Fibroblast of lung (primary cell): ENCODE measurements around the gene ZNF579. TPM values are rescaled to one million over a fixed set of nuclear protein-coding genes. Genes with fewer than 3 reads are reported as not detected.

Source experiments
- DNase-seq, 2 donors: peaks; one replicate each; pipeline versions ENCODE4 v3.0.0 to v3.0.0-alpha.2; 2010; ENCODE audit warnings: low read depth in 2 of 2
- H2AFZ ChIP-seq: 2 replicates; pipeline ENCODE4 v1.5.1; 2012; ENCODE audit warnings: low read length, control low read depth, inconsistent platforms
- H3K27ac ChIP-seq: 2 replicates; pipeline ENCODE4 v1.5.1; 2011; ENCODE audit warnings: low read length, control low read depth; ENCODE audit not compliant: insufficient read depth
- H3K27me3 ChIP-seq: 2 replicates; pipeline ENCODE4 v1.5.1; 2011; ENCODE audit warnings: mild to moderate bottlenecking, low read length; ENCODE audit not compliant: control insufficient read depth, insufficient read depth
- H3K36me3 ChIP-seq: 2 replicates; pipeline ENCODE4 v1.5.1; 2011; ENCODE audit warnings: low read length; ENCODE audit not compliant: control insufficient read depth, insufficient read depth
- H3K4me1 ChIP-seq: 2 replicates; pipeline ENCODE4 v1.5.1; 2011; ENCODE audit warnings: low read length; ENCODE audit not compliant: control insufficient read depth, insufficient read depth; ENCODE audit errors: extremely low read depth
- H3K4me2 ChIP-seq: 2 replicates; pipeline ENCODE4 v1.5.1; 2011; ENCODE audit warnings: low read length, control low read depth; ENCODE audit not compliant: insufficient read depth; ENCODE audit errors: extremely low read depth
- H3K4me3 ChIP-seq, 4 experiments: fragments of 200-600 bp in 1 of 4; sonication (generic) in 1 of 4; replicated peaks in 1 of 4; 2 replicates each; pipeline ENCODE4 v1.5.1; 2011 to 2016; ENCODE audit warnings: low read length in 4 of 4, low read depth in 3 of 4, mild to moderate bottlenecking in 3 of 4, control low read depth in 2 of 4, inconsistent platforms in 1 of 4, mixed read lengths in 1 of 4; ENCODE audit not compliant: insufficient read depth in 1 of 4; ENCODE audit errors: control extremely low read depth in 1 of 4
- H3K79me2 ChIP-seq: 2 replicates; pipeline ENCODE4 v1.5.1; 2012; ENCODE audit warnings: mild to moderate bottlenecking, low read length, inconsistent platforms; ENCODE audit not compliant: control insufficient read depth, insufficient read depth
- H3K9ac ChIP-seq: 2 replicates; pipeline ENCODE4 v1.5.1; 2011; ENCODE audit warnings: mild to moderate bottlenecking, low read length, control low read depth; ENCODE audit not compliant: insufficient read depth
- H3K9me3 ChIP-seq: 2 replicates; pipeline ENCODE4 v1.5.1; 2012; ENCODE audit warnings: low read depth, low read length; ENCODE audit not compliant: control insufficient read depth, insufficient read depth
- H4K20me1 ChIP-seq: 2 replicates; pipeline ENCODE4 v1.5.1; 2011; ENCODE audit warnings: low read length; ENCODE audit not compliant: control insufficient read depth, insufficient read depth; ENCODE audit errors: extremely low read depth
- EZH2 ChIP-seq: IDR thresholded peaks from 2 replicates; pipeline ENCODE4 v1.5.1; 2012; ENCODE audit warnings: low read length, control low read depth, mild to moderate bottlenecking; ENCODE audit errors: missing control alignments
- polyA plus RNA-seq, 2 donors: library from polyadenylated mRNA; depleted of rRNA in 1 of 2; stranded (reverse) in 1 of 2; unstranded in 1 of 2; fragments of >200 nt; gene quantifications; 2 replicates each; pipeline ENCODE4 v1.2.1, GENCODE V29; 2011 to 2012; ENCODE audit warnings: missing spikeins in 1 of 2
- total RNA-seq: library from RNA; depleted of rRNA; stranded (reverse); fragments of >200 nt; gene quantifications from 2 replicates; pipeline ENCODE4 v1.2.1, GENCODE V29; 2014
- TF ChIP-seq, protein P1 (sequence below), 2 donors: IDR thresholded peaks in 1 of 2; conservative IDR thresholded peaks in 1 of 2; 1 replicate in 1 of 2; 2 replicates in 1 of 2; pipeline ENCODE4 v1.5.1; 2011 to 2012; ENCODE audit warnings: low read length in 2 of 2, control low read depth in 1 of 2, inconsistent platforms in 1 of 2, low read depth in 1 of 2, mild to moderate bottlenecking in 1 of 2

ZNF579 gene
- total and polyA plus RNA-seq, 2 donors (not counting 1 experiment from before 2014, with no cell fraction given): 4.2 to 5.4 TPM

DNA sequence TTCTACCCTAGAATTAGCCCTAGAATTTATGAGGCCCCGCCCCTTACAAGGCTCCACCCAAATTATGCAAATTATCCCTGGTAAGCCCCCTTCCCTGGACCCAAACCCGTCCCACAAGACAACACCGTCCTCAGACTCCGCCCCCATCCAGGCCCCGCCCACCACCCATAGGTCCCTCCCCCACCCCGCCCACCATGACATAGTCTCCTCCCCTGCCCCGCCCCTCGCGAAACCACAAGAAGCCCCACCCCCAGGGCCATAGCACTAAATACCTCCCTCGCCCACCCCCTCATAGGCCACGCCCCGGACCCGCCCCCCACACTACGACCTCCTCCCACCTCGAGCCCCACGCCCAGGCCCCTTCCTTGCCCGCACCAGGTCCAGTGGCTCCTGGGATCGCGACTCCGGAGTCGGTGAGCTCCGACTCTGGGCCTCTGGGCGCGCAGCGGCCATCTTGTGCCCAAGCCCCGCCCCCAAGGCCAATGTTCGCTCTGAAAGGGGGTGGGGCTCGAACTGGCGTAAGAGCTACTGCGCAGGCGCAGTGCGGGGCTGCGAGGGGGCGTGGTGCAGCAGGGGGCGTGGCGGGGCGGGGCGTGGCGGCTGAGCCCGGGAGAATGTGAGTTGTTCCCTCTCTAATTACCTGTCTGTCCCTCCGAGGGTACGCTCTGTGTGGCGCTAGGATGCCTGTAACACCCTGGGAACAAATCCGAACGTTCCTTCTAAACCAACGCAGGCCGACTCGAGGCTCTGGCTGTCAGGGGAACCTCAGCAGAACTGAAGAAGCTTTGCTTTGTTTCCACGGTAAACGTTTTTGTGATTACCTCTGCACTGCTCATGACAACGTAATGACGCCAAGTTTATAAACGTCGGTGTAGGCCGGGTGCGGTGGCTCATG lies 43.7 kb upstream of the ZNF579 start, which contains the start of gene ZNF784:
TSS of gene ZNF784 (minus strand) at position 458 of the 895 bp plus-strand sequence. CDS start at position 453, 5 bp downstream.
- no peak for TF ChIP-seq EZH2
- TF ChIP-seq, protein P1, sequence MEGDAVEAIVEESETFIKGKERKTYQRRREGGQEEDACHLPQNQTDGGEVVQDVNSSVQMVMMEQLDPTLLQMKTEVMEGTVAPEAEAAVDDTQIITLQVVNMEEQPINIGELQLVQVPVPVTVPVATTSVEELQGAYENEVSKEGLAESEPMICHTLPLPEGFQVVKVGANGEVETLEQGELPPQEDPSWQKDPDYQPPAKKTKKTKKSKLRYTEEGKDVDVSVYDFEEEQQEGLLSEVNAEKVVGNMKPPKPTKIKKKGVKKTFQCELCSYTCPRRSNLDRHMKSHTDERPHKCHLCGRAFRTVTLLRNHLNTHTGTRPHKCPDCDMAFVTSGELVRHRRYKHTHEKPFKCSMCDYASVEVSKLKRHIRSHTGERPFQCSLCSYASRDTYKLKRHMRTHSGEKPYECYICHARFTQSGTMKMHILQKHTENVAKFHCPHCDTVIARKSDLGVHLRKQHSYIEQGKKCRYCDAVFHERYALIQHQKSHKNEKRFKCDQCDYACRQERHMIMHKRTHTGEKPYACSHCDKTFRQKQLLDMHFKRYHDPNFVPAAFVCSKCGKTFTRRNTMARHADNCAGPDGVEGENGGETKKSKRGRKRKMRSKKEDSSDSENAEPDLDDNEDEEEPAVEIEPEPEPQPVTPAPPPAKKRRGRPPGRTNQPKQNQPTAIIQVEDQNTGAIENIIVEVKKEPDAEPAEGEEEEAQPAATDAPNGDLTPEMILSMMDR (conservative IDR thresholded peaks at IDR 0.05 in 1 of 2, IDR thresholded peaks at IDR 0.05 in 1 of 2; ENCODE audit: low read depth in 1 of 2, low read length in 2 of 2): no peak
- H3K4me1 ChIP-seq: peaks cover 5% of the 10 kb centered on the region
- no peaks in the 10 kb centered on the region for H3K9me3 ChIP-seq

DNA sequence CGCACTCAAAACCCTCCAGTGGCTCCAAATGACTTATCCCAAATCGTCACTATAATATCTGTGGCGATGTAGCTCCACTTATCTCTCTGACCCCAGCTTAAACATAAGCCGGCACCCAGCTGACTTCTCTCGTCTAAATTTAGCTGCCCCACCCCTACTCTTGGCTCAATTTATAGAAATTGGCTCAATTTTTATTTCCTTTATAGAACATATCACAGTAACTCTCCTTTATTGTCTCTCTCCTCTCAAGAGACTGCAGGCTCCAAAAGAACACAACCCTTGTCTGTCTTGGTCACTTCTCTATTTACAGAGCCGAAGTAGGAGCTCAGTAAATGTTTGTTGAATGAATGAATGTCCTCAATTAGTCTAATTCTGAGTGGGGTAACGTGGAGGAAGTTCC lies 42.9 kb upstream of the ZNF579 start:
- H3K36me3 ChIP-seq: peaks cover 5% of the 10 kb centered on the region
- no peak for TF ChIP-seq EZH2
- TF ChIP-seq, protein P1 (conservative IDR thresholded peaks at IDR 0.05 in 1 of 2, IDR thresholded peaks at IDR 0.05 in 1 of 2; ENCODE audit: low read depth in 1 of 2, low read length in 2 of 2): no peak
- H3K9me3 ChIP-seq: no peaks in the 10 kb centered on the region
- H3K9ac ChIP-seq: no peak overlapping the region
- no peak overlapping the region for H2AFZ ChIP-seq
- peak overlapping the region in 3 of 4 experiments; percentile 5 to 35 (median 15) for H3K4me3 ChIP-seq
- DNase-seq: no peak
- no peaks in the 10 kb centered on the region for H3K27me3 ChIP-seq
- H4K20me1 ChIP-seq: no peaks in the 10 kb centered on the region
- no peaks in the 10 kb centered on the region for H3K79me2 ChIP-seq
- H3K4me2 ChIP-seq: no peak overlapping the region
- H3K4me1 ChIP-seq: peaks cover 5% of the 10 kb centered on the region
- no peak overlapping the region for H3K27ac ChIP-seq

More for the DNA sequence above, 43.7 kb upstream of the ZNF579 start, which contains the start of gene ZNF784:
- Histone ChIP-seq H3K9ac (peak within 1 kb of the TSS; percentile 83), H3K27ac (peak within 1 kb of the TSS; percentile 78), H3K36me3 (peaks cover 5% of the 10 kb centered on the region), H2AFZ (peak within 1 kb of the TSS; percentile 95), H3K27me3 (no peaks in the 10 kb centered on the region), H3K4me3 (peak within 1 kb of the TSS; percentile 43 to 84 (median 68)), H3K4me2 (peak within 1 kb of the TSS; percentile 93), H3K79me2 (no peaks in the 10 kb centered on the region), H4K20me1 (no peaks in the 10 kb centered on the region)
- DNase-seq: peak; percentile 79 to 94

DNA sequence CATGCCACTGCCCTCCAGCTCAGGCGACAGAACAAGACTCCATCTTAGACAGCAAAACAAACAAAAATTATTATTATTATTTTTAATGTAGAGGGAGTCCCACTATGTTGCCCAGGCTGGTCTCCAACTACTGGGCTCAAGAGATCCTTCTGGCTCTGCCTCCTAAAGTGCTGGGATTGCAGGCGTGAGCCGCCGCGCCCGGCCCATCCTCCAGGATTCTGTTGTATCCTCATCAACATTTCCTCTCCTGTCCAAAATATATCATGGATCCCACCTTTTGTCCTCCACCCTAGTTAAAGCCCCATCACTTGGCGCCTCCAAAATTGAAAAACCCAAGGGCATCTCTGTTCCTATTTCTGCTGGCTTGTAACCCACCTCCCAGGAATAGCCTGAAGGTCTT lies 42.5 kb upstream of the ZNF579 start:
- DNase-seq: no peak
- Histone ChIP-seq H2AFZ (no peak overlapping the region), H3K27me3 (no peaks in the 10 kb centered on the region), H3K36me3 (peaks cover 5% of the 10 kb centered on the region), H3K27ac (no peak overlapping the region), H3K4me2 (no peak overlapping the region), H3K9me3 (no peaks in the 10 kb centered on the region), H3K4me3 (no peak overlapping the region), H3K79me2 (no peaks in the 10 kb centered on the region), H3K4me1 (peaks cover 5% of the 10 kb centered on the region), H3K9ac (no peak overlapping the region), H4K20me1 (no peaks in the 10 kb centered on the region)
- TF ChIP-seq, protein P1 (conservative IDR thresholded peaks at IDR 0.05 in 1 of 2, IDR thresholded peaks at IDR 0.05 in 1 of 2; ENCODE audit: low read depth in 1 of 2, low read length in 2 of 2): no peak
- TF ChIP-seq EZH2: no peak
